ENCODE measurements around the gene RASA1. TPM values are rescaled to one million over a fixed set of nuclear protein-coding genes. Genes with fewer than 3 reads are reported as not detected.

RASA1 gene
- total and polyA plus RNA-seq, 10 donors, result 13.4 to 54.0 (median 36.6) TPM

GRCh38 chr5:87390576-87391199 lies 123.0 kb downstream of the RASA1 start:
- H3K9me3 ChIP-seq, result no peaks in the 10 kb centered on the region
- TF ChIP-seq CTCF (IDR thresholded peaks at IDR 0.05 in 8 of 11, conservative IDR thresholded peaks at IDR 0.05 in 3 of 11), result no peak
- TF ChIP-seq POLR2A (IDR thresholded peaks at IDR 0.05), result no peak
- peak in 1 of 3 donors; percentile 37 for TF ChIP-seq POLR2AphosphoS5 (IDR thresholded peaks at IDR 0.05)
- DNase-seq, result no peak
- WGBS, 5 donors, result 86 to 96% (median 93%) methylated on average over 5 of the region's 5 CpGs
- H3K27ac ChIP-seq, result peak overlapping the region in 2 of 8 donors; percentile 19 to 22
- peaks cover 2 to 100% (median 92%) of the 10 kb centered on the region in 6 donors for H3K36me3 ChIP-seq
- no peak overlapping the region for H3K4me3 ChIP-seq
- H3K27me3 ChIP-seq (replicated peaks in 1 of 7), result no peaks in the 10 kb centered on the region
- peaks cover 0 to 51% (median 9%) of the 10 kb centered on the region in 6 donors for H3K4me1 ChIP-seq
- intact Hi-C loops (cut with DNase I; ENCODE audit: low total_unique reads), result no loop called here

GRCh38 chr5:87392170-87392569 lies 124.5 kb downstream of the RASA1 start:
- Histone ChIP-seq H3K27me3 (replicated peaks in 1 of 7) (no peaks in the 10 kb centered on the region), H3K27ac (peak overlapping the region in 2 of 8 donors; percentile 1 to 28), H3K36me3 (peaks cover 2 to 100% (median 96%) of the 10 kb centered on the region in 6 donors), H3K9me3 (no peaks in the 10 kb centered on the region), H3K4me3 (no peak overlapping the region), H3K4me1 (peaks cover 0 to 66% (median 9%) of the 10 kb centered on the region in 6 donors)
- TF ChIP-seq POLR2A (IDR thresholded peaks at IDR 0.05) (no peak), CTCF (IDR thresholded peaks at IDR 0.05 in 8 of 11, conservative IDR thresholded peaks at IDR 0.05 in 3 of 11) (no peak), POLR2AphosphoS5 (IDR thresholded peaks at IDR 0.05) (no peak)
- WGBS, 5 donors, result 79 to 96% (median 93%) methylated on average over 1 of the region's 1 CpG
- intact Hi-C loops (cut with DNase I; ENCODE audit: low total_unique reads), result no loop called here
- no peak for DNase-seq

- Histone ChIP-seq H3K36me3 (peaks cover 2 to 100% (median 97%) of the 10 kb centered on the region in 6 donors), H3K9me3 (no peaks in the 10 kb centered on the region), H3K4me1 (peaks cover 0 to 71% (median 9%) of the 10 kb centered on the region in 6 donors), H3K27me3 (replicated peaks in 1 of 7) (no peaks in the 10 kb centered on the region), H3K27ac (peak overlapping the region in 1 of 8 donors; percentile 1), H3K4me3 (no peak overlapping the region)
- intact Hi-C loops (cut with DNase I; ENCODE audit: low total_unique reads), result no loop called here
- WGBS, 5 donors, result 76 to 92% (median 85%) methylated on average over 4 of the region's 4 CpGs
- no peak for TF ChIP-seq CTCF (IDR thresholded peaks at IDR 0.05 in 8 of 11, conservative IDR thresholded peaks at IDR 0.05 in 3 of 11)
- no peak for TF ChIP-seq POLR2A (IDR thresholded peaks at IDR 0.05)
- no peak for TF ChIP-seq POLR2AphosphoS5 (IDR thresholded peaks at IDR 0.05)
- DNase-seq, result no peak
Measured at GRCh38 chr5:87392801-87393200, 125.1 kb downstream of the RASA1 start.

- WGBS, 5 donors, result 65 to 85% (median 75%) methylated on average over 2 of the region's 2 CpGs
- Histone ChIP-seq H3K4me3 (no peak overlapping the region), H3K4me1 (peaks cover 0 to 67% (median 9%) of the 10 kb centered on the region in 6 donors), H3K9me3 (no peaks in the 10 kb centered on the region), H3K27ac (peak overlapping the region in 1 of 8 donors; percentile 1), H3K27me3 (replicated peaks in 1 of 7) (no peaks in the 10 kb centered on the region), H3K36me3 (peaks cover 2 to 100% (median 96%) of the 10 kb centered on the region in 6 donors)
- no peak for DNase-seq
- intact Hi-C loops (cut with DNase I; ENCODE audit: low total_unique reads), result no loop called here
- no peak for TF ChIP-seq POLR2AphosphoS5 (IDR thresholded peaks at IDR 0.05)
Measured at GRCh38 chr5:87393331-87393730, 125.6 kb downstream of the RASA1 start.

All from spleen (tissue), 11 donors.